ENCODE data around the gene L1TD1.
"Not testable (repeated sequence)": the region's sequence is repeated elsewhere in the genome, so short reads cannot be mapped to it uniquely, and the experiment has no call there.

The L1TD1 gene

DNA sequence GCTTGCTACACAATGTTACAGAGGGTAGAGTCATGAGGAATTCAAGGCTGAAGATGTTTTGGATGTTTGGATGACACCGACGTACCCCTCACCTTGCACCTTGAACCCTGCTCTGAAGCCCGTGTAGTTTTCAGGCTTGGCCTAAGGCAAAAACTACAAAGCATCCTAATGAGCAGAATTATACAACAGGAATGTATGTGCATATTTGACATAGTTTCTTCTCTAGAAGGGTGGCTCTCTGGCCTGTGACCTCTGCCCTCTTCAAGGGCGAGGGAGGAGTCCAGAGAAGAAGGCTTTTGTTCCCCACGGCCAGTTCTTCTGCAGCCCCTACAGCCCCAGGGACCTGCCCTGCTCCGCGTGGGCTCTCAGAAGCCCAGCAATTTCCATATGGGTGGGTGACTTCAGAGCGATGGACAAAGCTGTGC, 43.3 kb downstream of the L1TD1 start:
- no peak for TF ChIP-seq CTCF (conservative IDR thresholded peaks at IDR 0.05; ENCODE audit: low read depth, low read length)
- no peak overlapping the region for H3K4me3 ChIP-seq (ENCODE audit: low read length)
- no peak for DNase-seq (ENCODE audit: low read depth)

- no peak for TF ChIP-seq CTCF (conservative IDR thresholded peaks at IDR 0.05; ENCODE audit: low read depth, low read length)
- H3K4me3 ChIP-seq (ENCODE audit: low read length): no peak overlapping the region
- no peak for DNase-seq (ENCODE audit: low read depth)
These were observed 43.9 kb downstream of the L1TD1 start for GRCh38 chr1:62238507-62238906.

DNA sequence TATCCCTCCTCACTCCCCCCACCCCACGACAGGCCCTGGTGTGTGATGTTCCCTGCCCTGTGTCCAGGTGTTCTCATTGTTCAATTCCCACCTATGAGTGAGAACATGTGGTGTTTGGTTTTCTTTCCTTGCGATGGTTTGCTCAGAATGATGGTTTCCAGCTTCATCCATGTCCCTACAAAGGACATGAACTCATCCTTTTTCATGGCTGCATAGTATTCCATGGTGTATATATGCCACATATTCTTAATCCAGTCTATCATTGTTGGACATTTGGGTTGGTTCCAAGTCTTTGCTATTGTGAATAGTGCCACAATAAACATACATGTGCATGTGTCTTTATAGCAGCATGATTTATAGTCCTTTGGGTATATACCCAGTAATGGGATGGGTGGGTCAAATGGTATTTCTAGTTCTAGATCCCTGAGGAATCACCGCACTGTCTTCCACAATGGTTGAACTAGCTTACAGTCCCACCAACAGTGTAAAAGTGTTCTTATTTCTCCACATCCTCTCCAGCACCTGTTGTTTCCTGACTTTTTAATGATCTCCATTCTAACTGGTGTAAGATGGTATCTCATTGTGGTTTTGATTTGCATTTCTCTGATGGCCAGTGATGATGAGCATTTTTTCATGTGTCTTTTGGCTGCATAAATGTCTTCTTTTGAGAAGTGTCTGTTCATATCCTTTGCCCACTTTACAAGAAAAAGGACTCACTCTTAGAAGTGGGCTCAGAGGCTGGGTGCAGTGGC, 45.2 kb downstream of the L1TD1 start:
- DNase-seq (ENCODE audit: low read depth); H3K4me3 ChIP-seq (ENCODE audit: low read length): not testable (repeated sequence)

DNA sequence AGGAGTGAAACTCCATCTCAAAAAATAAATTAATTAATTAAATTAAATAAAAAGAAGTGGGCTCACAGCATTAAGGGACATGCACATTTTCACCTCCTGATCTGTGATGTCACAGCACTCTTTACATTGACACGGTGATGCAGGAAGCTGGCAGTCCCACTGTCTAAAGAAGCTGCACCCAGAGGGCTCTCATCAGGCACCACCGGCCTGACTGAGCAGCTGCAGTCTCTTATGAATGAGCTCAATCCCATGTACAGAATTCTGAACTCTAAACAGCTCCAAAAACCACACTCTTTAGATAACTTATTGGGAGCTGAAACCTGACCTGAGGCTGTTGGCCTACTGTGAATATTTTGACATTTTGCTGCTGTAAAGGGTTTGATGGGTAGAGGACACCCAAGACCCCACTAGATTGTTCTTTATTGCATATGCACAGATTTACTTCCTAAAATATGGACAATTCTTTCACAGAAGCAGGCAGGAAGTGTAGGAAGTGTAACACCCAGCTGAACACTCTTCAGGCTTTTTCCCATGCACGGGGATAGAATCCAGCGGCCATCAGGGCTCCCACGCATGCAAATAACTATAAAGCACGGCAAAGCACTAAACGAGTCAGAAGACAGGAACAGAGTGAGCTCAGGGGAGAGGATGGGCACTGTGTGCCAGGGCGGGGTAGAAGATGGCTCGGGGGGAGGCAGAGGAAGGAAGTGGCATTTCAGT, 46.2 kb downstream of the L1TD1 start:
- no peak for TF ChIP-seq CTCF (conservative IDR thresholded peaks at IDR 0.05; ENCODE audit: low read depth, low read length)
- H3K4me3 ChIP-seq (ENCODE audit: low read length): no peak overlapping the region
- DNase-seq (ENCODE audit: low read depth): no peak

DNA sequence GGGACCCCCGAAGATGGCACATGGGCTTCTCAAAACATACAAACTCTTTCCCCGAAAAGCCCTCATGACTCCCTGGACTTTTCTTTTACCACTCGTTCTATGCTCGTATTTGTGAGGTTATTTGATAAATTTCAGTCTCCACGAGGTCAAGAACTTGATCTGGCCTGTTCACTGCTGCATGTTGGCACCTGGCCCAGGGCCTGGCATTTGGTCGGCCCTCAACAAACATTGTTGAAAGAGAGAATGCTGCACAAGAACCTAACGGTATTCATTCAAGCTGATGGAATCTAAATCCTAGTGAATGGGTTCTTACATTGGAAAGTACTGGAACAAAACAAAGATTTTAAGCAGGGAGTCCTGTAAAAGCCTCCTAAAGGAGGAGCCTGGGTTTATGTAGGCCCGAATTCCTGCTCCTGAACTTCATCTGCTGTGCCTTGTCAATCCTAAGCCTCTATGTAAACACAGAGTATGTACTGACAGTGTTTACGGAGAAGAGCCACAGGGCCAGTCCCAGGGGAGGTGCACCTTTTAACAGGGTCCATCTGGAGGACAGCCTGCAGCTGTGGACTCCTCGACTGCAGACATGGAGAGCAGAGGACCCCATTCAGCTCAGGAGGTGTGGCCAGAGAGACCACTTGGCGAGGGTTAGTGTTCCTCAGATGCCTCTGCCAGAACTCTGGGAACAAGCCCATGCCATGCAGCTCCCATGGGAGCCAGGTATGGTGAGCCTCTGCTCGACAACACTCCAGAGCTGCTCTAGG, 46.9 kb downstream of the L1TD1 start:
- TF ChIP-seq CTCF (conservative IDR thresholded peaks at IDR 0.05; ENCODE audit: low read depth, low read length): no peak
- no peak overlapping the region for H3K4me3 ChIP-seq (ENCODE audit: low read length)
- DNase-seq (ENCODE audit: low read depth): peak; percentile 20

- not testable (repeated sequence) for DNase-seq (ENCODE audit: low read depth); H3K4me3 ChIP-seq (ENCODE audit: low read length)
These were observed 49.7 kb downstream of the L1TD1 start for GRCh38 chr1:62244380-62244779.

GRCh38 chr1:62245201-62245600, 50.6 kb downstream of the L1TD1 start:
- no peak for DNase-seq (ENCODE audit: low read depth)
- H3K4me3 ChIP-seq (ENCODE audit: low read length): no peak overlapping the region
- TF ChIP-seq CTCF (conservative IDR thresholded peaks at IDR 0.05; ENCODE audit: low read depth, low read length): no peak
